GM18909 (cell line): ENCODE results near the gene PCCB.
"Not testable (repeated sequence)": the region's sequence is repeated elsewhere in the genome, so short reads cannot be mapped to it uniquely, and the experiment has no call there.

ENCODE experiments used
- ATAC-seq: cut with Tn5 transposase; IDR thresholded peaks from one replicate; pipeline ENCODE4 v1.9.1; 2021; ENCODE audit warnings: mild to moderate bottlenecking; ENCODE audit not compliant: unreplicated experiment, poor library complexity

PCCB gene

GRCh38 chr3:136250059-136250902 lies at the start of gene PCCB:
Gene PCCB (plus strand): TSS chr3:136250340. CDS start chr3:136250376, 36 bp downstream.
- peak; percentile 97 for ATAC-seq

- ATAC-seq, result no peak
These were observed 42.5 kb upstream of the PCCB start for GRCh38 chr3:136207489-136208115.

- no peak for ATAC-seq
These were observed 40.2 kb upstream of the PCCB start for GRCh38 chr3:136209921-136210320.

- no peak for ATAC-seq
These were observed 38.6 kb upstream of the PCCB start for GRCh38 chr3:136211547-136211946.

- not testable (repeated sequence) for ATAC-seq
These were observed 27.4 kb upstream of the PCCB start for GRCh38 chr3:136222746-136223145.

GRCh38 chr3:136232413-136232812 lies 17.7 kb upstream of the PCCB start:
- no peak for ATAC-seq

- no peak for ATAC-seq
These were observed 14.6 kb upstream of the PCCB start for GRCh38 chr3:136235545-136235944.

- ATAC-seq, result no peak
These were observed 14.0 kb upstream of the PCCB start for GRCh38 chr3:136236109-136236508.

GRCh38 chr3:136237103-136237502 lies 13.0 kb upstream of the PCCB start:
- ATAC-seq, result no peak

- ATAC-seq, result no peak
These were observed 12.0 kb upstream of the PCCB start for GRCh38 chr3:136237961-136238649.

GRCh38 chr3:136239094-136239493 lies 11.0 kb upstream of the PCCB start:
- ATAC-seq, result no peak

GRCh38 chr3:136245691-136246090 lies 4.4 kb upstream of the PCCB start:
- no peak for ATAC-seq

GRCh38 chr3:136247436-136247835 lies 2.7 kb upstream of the PCCB start:
- ATAC-seq, result no peak

GRCh38 chr3:136247855-136248590 lies 2.1 kb upstream of the PCCB start:
- no peak for ATAC-seq

- no peak for ATAC-seq
These were observed 1.0 kb upstream of the PCCB start for GRCh38 chr3:136249091-136249490.

- ATAC-seq, result no peak
These were observed 547 bp upstream of the PCCB start for GRCh38 chr3:136249593-136249992.

GRCh38 chr3:136250903-136251460 lies 842 bp downstream of the PCCB start:
- ATAC-seq, result peak; percentile 13

- ATAC-seq, result no peak
These were observed 1.4 kb downstream of the PCCB start for GRCh38 chr3:136251511-136251910.

GRCh38 chr3:136255672-136256406 lies 5.7 kb downstream of the PCCB start:
- ATAC-seq, result no peak

- ATAC-seq, result no peak
These were observed 8.1 kb downstream of the PCCB start for GRCh38 chr3:136258199-136258598.
